Activated naive CD8-positive, alpha-beta T cell treated with anti-CD3 and anti-CD28 coated beads, Interleukin-2, amount 50 U/mL, for 16 hours (primary cell): Measurements from ENCODE around the gene SLC5A11.

Experiments
- DNase-seq: peaks from one replicate; pipeline ENCODE4 v3.0.0-alpha.2; 2020; ENCODE audit warnings: low read depth, low spot score

SLC5A11 gene

DNA sequence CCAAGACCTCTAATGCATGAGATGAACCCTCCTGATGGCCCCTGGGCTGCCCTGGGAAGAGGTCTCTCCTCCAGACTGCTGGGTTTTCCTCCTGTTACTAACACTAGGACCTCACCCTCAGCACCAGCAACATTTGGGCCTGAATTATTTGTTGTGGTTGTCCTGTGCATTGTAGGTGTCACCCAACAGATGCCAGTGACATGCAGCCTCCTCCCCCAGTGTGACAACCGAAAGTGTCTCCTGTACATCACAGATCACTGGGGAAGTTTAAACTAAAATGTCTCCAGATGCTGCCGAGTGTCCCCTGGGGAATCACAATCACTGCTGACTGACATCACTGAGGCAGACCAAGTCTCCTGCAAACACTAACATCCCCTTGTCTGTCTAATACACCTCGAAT is 74.8 kb downstream of the SLC5A11 start:
- no peak for DNase-seq

DNA sequence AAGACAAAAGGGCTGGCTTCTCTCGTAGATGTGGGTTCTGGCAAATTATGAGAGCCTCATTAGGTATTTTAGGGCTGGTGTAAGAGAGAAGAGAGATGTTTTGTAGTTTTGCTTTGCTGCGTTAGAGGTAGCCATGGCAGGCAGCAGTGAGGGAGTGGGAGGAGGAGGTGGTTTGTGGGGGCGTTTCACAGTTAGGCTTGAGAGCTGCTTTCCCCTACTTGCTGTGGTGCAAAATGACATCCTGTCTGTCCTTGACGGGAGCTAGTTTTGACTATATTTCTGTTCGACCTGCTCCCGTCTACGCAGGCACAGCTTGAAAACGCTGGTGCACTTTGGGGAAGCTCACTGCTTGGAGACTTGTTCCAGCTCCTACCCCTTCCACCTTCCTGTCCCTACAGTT is 75.5 kb downstream of the SLC5A11 start:
- DNase-seq = no peak

DNA sequence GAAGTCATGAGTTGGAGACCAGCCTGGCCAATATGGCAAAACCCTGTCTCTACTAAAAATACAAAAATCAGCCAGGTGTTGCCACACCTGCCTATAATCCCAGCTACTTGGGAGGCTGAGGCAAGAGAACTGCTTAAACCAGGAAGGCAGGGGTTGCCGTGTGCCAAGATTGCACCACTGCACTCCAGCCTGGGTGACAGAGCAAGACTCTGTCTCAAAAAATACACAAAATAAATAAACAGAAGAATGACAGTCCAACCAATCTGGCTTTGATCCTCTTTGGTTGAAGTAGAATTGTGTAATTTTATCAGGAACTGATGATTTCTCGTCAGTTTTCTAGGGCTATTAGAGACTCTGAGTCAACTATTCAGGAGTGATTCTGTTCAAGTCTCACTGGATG is 79.4 kb downstream of the SLC5A11 start:
- no peak for DNase-seq

DNA sequence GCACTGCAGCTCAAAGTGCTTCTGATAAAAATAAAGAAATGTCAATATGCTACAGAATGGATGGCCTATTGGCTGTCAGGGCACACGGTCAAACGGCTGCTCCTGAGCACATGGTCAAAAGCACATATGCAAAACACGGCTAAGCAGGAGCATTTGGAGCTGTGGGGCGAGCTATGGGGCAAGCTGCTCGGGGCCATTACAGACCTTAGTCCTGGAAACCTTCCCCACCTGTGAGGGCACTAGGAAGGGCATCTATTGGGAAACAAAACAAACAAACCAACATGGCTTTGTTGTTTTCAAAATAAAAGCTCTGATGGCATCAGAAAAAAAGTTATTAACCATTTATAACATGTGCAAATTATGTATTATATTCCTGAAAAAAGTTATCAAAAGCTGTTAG is 83.6 kb downstream of the SLC5A11 start:
- DNase-seq = no peak

DNA sequence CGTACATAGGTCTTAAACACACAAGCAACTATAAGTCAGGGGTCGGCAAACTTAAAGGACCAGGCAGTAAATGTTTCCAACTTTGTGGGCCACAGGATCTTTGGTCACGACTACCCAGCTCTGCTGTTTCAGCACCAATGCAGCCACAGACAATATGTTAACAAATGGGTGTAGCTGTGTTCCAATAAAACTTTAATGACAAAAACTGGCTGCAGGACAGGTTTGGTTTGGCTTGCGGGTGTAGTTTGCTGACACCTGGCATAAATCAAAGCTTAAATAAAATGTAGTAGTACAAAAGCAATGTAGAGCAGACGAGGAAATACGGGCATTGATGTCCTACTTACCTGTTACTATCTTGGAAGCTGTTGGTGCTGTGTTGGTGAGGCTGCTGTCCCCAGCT is 84.7 kb downstream of the SLC5A11 start:
- no peak for DNase-seq

DNA sequence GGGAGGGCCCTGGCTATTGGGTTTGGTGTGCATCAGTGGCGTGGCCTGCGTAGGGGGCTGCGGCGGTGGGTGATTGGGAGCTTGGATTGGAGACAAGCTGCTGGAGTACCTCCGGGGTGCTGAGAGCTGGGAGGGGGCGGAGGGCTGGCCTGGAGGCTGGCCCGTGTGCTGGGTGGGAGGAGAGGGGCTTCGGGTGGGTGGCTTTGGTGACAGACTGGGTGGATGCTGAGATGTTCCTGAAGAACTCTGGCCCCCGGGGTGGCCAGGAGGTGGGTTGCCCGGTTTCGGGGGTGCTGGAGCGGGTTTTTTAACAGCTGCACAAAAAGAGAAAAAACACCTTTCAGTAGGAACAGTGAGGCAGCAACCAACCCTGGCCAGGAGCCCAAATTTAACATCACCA is 85.3 kb downstream of the SLC5A11 start:
- DNase-seq = no peak

DNA sequence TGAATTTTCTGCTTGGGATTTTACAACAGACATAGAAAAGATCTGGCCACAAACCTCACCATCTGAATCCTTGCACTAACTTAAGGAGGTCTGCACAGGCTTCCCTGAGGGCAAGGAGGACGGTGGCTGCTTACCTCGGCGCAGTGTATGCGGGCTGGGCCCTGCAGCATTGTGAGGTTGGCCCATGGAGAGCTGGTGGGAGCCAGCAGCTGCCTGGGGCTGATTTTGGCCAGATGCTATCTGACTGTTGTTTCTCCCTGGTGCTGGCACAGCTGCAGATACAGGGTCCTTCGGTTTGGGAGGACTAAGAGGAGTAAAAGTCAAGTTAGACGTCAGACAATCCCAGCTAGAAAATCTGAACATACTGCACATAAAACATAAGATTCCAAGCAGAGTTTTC is 89.6 kb downstream of the SLC5A11 start:
- DNase-seq = no peak

DNA sequence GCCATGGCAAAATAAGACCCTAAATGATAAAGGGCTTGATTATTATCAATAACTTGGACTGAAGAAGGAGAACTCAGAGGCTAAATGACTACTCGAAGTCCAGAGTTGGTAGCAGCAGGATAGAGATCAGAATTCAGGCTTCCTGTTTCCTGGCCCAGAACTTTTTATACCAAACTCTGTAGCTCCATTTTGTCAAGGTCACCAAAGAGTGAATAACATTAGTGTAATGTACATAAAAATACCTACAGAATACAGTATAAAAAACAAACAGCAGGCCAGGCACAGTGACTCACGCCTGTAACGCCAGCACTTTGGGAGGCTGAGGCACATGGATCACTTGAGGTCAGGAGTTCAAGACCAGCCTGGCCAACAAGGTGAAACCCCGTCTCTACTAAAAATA is 90.4 kb downstream of the SLC5A11 start:
- DNase-seq = no peak

DNA sequence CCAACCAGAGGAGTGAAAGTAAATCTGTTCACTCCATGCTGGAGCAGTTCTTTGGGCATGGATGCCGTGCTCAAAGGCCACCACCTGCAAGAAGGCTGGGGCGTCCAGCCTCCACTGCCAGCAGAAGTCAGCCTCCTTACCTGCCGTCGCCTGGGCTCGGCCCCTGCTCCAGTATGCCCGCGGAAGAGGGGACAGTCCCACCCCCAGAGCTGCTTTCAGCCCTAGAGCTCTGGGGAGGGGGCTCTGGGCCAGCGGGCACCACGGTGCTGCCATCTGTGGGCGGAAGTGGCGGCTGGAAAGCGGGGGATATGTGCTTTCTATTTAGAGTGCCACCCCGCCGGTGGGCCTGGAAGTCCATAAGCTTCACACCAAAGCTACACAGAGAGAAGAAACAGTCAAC is 93.5 kb downstream of the SLC5A11 start:
- DNase-seq = no peak

DNA sequence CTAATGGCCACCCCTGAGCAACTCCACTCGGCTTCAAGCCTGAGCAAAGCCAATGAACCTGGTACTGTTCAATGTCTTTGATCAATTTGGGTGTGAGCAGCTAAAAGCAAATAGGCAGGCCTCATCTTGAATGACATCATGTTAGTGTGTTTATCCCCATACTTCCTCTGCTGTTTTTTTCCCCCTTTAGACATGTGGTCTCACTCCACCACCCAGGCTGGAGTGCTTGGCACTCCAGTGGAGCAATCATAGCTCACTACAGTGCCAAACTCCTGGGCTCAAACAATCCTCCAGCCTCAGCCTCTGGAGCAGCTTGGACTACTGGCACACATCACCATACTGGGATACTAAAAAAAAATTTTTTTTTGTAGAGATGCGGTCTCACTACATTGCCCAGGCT is 94.0 kb downstream of the SLC5A11 start:
- DNase-seq = no peak

DNA sequence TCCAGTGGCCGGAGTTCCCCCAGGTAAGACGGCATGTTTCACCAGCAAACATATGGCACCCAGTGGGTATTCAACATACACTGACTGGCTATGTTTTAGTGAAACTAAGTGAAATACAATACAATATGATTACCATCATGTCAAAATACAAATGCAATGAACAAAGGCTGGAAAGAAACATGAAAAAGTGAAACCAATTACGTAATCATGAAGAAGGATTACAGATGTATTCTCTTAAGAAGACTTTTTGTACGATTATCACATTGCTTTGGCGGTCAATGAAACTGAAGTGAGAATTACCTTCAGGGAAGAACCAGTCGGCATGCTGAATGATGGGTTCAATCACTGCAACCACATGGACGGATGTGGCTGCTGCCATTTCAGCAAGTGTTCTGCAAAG is 97.7 kb downstream of the SLC5A11 start:
- no peak for DNase-seq

DNA sequence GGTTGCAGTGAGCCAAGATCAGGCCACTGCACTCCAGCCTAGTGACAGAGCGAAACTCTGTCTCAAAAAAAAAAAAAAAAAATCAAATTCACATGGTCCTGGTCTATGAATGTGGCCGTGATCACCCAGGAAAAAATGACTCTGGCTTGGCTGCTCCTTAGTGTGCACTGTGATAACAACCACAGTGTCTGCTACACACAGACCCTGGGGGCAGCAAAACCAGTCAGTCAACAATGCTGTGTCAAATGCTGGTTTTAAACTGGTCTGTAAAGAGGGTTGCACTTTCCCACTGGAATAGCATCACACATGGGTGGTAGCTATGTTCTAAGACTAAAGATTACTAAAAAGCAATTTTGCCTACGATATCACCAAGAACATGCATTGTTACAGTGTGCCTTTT is 98.4 kb downstream of the SLC5A11 start:
- DNase-seq = no peak

DNA sequence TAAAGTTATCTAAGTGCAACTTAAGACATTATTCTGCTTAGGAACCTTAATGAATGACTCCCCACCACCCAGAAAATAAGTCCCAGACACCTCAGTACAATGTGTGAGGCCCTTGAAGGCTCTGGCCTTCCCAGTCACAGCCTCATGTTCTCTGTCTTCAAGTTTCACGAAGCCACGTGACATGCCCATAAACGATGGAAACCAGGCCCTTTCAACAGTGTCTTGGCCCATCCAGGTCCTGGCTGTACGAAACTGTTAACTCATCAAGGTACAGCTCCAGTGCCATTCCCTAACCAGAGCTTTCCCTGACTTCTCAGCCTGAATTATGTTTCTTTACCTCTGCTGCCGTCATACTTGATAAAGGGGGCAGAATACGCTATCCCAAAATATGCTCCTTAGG is 100.4 kb downstream of the SLC5A11 start:
- DNase-seq = no peak

DNA sequence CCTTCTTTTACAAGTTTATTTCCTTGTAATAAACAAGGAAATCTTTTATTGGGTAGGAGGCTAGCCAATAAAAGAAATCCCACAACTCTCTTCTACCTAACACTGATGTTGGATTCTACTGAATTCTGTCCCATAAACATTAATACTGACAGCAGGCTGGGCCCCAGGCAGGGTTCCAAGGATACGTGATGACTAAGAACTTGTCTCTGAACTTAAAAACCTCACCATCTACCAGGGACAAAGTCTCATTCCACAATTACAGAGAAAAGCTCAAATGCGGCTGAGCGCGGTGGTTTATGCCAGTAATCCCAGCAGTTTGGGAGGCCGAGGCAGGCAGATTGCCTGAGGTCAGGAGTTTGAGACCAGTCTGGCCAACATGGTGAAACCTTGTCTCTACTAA is 104.5 kb downstream of the SLC5A11 start:
- DNase-seq = no peak

DNA sequence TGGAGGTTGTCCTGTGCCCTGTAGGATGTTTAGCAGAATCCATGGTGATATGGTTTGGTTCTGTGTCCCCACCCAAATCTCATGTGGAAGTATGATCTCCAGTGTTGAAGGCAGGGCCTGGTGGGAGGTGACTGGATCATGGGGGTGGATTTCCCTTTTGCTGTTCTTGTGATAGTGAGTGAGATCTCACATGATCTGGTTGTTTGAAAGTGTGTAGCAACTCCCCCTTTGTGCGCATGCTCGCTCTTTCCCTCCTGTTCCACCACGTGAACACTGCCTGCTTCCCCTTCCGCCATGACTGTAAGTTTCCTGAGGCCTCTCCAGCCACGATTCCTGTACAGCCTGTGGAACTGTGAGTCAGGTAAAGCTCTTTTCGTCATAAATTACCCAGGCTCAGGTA is 107.5 kb downstream of the SLC5A11 start:
- no peak for DNase-seq

DNA sequence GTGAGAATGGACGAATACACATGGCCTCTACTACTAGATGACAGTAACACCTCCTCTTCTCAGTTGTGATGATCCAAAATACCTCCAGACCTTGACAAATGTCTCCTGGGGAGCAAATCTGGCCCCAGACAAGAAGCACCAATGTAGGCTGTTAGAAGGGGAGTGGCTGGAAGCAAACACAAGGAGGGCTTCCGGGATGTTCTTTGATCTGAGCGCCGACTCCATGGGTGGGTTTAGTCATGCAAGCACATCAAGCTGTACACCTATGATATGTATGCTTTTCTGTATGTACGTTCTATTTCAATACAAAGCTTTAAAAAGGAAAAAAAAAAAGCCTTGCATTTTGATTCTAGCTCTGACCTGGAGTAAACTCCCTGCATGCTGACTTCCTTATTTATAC is 108.0 kb downstream of the SLC5A11 start:
- no peak for DNase-seq

DNA sequence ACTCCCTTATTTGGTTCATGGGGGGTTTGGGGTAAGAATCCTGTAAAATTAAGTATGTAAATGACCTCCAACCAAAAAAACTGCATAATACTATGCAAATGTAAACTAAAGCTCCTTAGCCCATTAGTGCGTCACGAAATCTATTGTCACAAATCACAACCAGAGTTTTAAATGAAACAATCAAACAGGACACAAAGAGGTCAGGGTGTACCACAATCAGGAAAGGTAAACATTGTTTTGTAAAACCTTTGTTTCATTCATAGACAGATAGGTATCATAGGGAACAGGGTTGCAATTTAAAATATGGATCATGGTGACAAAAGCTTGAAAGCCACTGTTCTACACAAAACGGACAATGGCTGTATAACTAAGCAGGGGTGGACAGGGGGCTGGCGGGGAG is 108.4 kb downstream of the SLC5A11 start:
- no peak for DNase-seq

DNA sequence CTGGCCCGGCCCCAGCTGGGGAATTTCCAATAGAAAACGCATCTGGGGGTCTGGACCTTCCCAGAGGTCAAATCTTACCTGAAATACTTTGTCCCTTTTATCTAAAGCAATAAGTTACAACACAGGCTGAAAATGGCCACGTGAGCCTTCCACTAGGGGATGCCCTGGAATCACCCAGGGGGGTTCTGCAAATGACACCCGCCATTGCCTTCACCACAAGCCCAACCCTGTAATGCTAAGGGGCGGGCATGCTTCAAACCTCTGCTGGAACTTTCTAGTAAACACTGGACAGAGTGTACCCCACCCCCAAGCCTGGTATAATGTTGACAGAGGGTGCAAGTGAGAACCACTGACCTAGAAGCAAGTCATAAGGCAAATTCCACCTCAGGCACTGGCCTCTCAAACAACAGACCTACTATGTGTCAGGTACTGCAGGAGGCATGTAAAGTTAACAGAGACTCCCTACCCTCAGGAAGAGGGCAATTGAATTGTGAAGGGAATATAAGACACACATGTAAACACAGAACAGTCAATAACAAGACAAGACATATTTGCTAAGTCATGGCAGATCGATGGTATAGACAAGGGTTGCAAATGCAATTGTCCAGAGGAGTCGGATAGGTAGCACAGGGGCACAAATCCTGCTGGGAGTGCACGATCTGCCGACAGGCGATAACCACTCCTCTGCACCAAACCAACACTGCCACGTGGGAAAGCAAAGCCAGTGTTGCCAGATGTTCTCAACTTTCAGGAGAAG is 110.4 kb downstream of the SLC5A11 start:
- DNase-seq = no peak

DNA sequence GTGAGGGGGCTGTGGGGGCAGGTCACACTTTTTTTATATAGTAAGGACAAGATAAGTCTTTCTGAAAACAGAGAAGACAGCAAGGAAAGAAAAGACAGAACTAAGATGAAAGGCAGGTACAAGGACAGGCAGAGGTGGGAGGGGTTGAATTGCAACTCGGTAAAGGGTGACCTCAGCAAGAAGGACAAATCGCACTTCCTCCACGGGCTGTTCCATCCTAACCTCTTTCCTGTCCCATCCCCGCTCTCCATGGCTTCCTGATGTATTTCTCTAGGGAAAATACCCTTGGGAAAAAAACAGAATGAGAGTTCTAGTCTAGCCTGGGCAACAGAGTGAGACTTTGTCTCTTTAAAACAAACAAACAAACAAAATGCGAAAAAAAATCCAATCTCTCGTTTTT is 112.1 kb downstream of the SLC5A11 start:
- no peak for DNase-seq
